CD4-positive, alpha-beta T cell treated with Interleukin-15 for 4 hours (primary cell): ENCODE results near the gene HEPHL1.
"Not testable (repeated sequence)": the region's sequence is repeated elsewhere in the genome, so short reads cannot be mapped to it uniquely, and the experiment has no call there.

Experiments
- DNase-seq: peaks from one replicate; pipeline ENCODE4 v3.0.0-alpha.2; 2020; ENCODE audit warnings: low spot score

The HEPHL1 gene

DNA sequence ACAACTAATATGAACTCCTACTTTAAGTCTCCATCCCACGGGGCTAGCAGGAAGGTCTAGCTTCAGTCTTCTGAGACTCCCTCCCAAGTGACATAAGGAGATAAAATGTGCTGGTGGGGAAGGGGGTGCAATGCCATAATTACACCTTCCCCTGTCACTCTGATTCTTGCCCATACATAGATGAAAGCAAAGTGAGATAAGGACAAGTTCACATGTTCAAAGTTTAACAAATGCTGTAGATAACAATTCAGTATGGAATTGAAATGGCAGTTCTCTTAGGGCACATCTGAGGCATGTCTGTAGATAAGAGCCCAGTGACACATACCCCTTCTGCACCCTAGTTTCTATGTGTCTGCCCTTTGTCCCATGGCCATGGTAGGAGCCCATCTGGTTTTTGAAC is 69.2 kb downstream of the HEPHL1 start:
- no peak for DNase-seq

DNA sequence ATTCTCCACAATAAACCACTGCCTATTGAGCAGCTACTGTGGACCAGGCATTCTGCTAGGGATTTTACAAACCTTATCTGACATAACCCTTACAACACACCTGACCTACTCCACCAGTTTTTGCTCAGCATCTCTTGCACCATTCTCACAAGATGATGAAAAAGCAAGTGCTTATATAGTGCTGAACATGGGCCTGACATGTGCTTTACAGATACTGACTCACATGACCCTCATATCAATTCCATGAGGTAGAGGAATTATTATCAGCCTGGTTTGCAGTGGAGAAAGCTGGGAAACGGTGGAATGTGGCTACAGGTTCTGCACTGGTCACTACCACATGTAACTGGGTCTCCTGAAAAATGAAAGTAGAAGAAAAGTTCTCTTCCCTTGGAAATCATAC is 69.9 kb downstream of the HEPHL1 start:
- no peak for DNase-seq

DNA sequence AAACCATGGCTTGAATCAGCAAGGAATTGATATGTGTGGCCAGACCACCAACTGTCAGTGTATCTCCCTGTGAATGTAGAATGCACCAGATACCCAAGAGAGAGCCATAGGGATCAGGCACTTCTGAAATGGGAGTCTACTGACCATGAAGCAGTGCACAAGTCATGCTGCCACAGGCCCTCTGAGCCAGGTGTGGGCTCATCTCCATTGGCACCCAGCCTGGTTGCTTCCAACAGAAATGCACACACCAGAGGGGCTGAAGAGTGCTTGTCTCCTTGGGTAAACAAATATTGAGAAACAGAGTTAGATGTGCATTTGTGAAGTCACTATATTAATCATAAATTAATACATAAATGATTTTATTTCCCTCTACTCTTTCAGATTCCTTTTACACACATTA is 79.1 kb downstream of the HEPHL1 start:
- DNase-seq: no peak

DNA sequence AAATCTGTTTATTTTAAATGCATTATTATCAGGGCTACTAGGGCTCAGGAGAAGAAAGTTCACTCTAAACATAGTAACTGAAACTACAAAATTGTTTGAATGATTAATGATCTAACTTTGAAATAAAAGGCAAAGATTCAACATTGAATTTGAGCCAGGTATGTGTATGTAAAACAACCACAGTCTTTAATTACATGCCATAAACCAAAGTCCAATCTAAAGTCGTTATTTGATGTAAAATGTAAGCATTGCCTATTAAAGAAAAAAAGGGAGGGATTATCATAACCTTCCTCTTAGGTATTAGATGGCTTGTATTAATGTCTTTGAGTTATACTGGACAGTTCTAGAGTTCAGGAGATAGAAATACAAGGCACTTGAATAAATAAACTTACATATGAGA is 82.3 kb downstream of the HEPHL1 start:
- no peak for DNase-seq

DNA sequence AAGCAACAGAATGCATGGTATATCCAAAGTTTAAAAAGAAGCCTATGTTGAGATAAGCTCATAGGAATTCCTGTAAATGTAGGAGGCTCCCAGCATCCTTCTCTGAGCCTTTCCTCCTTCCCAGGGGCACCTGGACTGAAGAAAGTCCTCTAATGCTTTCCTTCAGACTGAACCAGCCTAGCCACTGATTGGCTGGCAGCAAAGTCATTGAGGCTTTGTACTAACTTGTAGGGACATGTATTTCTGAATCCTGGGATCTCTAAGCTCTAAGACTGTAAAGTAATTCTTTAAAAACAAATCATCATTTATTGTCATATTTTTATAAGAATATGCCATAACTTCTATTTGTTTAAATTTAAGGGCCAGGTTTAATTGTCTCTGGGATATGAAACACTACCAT is 83.6 kb downstream of the HEPHL1 start:
- DNase-seq: no peak

DNA sequence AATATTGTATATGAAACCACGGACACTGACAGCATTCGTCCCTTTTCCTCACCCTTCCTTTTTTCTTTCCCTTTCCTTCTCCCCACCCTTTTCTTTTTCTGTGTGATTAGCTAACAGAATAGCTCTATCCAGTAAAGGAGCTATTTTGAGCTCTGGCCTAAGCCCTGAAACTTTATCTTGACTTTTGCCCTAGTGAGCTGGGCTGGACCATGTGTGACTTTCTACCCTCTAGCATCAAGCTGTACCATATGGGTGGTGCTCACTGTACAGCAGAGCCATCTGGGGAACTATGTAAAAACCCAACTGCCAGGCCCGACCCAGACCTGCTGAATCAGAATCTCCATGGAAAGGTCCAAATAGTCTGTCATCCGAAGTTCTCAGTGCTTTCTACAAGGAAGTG is 85.6 kb downstream of the HEPHL1 start:
- no peak for DNase-seq

DNA sequence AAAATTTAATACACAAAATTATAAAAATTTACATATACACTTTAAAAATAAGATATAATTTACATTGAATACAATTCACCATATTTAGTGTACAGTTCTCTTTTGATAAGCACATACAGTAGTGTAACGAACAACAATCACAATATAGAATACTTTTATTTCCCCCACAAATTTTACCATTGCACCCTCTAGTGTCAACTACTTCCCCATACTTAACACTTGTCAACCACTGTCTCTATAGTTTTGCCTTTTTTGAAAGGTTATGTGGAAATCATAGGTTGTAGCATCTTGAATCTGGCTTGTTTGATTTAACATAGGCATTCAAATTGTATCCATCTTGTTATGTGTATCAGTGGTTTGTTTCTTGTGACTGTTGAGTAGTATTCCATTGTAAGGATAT is 86.2 kb downstream of the HEPHL1 start:
- DNase-seq: no peak

DNA sequence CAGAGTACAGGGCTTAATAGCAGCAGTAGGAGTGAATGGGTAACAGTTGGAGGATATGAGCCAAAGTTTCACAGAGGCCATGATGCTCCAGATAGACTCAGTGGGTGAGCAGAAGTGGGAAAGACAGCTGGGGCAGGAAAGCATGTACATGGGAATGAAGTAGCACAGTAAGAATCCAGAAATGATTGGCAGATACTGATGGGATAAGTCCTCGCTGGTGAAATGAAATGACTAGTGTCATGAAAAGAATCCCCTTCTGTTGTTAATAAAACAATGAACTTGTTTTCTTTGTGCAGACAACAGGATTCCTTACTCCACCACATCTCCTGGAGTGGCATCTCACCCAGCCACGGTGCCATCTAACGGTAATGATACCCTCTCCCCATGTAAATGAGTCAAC is 90.1 kb downstream of the HEPHL1 start:
- DNase-seq: no peak

DNA sequence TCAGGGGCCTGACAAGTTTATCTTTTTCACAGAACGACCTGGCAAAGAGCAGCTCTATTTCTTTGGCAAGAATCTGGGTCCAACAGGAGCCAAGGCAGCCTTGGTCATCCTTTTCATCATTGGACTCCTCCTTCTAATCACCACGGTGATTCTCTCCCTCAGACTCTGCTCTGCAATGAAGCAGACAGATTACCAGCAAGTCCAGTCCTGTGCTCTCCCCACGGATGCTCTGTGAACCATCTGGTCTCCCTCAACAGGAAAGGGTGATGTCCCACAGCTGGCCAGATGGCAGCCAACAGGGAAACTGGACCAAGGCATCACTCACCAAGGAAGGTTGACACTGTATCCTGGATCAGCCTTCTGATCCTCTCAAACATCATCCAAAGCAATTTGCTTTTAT is 90.5 kb downstream of the HEPHL1 start:
- DNase-seq: no peak

DNA sequence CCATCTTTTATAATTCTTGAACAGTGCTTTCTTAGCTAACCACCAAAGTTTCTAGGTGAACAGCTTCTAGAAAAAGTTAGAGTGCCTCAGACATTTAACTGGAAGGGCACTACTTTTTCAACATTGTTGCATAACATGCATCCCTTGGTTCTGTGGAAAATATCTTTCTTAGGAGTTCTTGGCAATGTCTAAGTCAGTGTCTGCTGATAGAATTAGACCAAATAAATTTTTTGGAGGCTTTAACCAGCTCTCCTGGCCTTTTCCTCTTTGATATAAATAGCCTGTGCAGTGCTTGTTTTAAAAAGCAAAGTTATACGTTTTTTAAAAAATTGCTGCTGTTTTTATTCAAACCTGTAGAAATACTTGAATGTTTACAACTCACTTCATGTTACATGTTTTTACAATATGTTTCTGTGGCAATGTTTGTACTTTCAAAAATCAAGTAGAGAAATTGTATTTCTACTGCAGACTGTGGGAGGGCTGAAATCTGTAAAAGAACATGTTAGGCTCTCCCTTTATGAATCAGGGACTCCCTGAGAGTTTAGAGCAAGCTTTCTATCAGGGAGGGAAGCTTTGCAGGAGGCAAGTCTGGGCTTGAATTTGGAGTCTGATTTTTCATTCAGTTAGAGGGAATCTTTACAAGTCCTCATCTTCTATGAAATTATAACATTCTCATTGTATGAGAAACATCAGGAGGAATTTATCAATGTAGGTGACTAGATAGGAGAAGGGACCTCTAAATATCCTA is 91.2 kb downstream of the HEPHL1 start:
- no peak for DNase-seq

DNA sequence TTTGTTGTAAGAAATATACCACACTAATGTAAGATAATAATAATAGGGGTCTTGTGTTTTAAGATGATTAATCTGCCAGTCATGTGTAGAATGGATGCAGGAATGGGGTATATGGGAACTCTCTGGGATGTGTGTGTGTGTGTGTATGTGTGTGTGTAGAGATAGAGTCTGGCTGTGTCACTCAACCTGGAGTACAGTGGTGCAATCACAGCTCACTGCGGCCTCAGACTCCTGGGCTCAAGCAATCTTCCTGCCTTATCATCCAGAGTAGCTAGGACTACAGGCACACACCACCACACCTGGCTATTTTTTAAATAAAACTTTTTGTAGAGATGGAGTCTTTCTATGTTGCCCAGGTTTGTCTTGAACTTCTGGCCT is 96.0 kb downstream of the HEPHL1 start:
- no peak for DNase-seq

DNA sequence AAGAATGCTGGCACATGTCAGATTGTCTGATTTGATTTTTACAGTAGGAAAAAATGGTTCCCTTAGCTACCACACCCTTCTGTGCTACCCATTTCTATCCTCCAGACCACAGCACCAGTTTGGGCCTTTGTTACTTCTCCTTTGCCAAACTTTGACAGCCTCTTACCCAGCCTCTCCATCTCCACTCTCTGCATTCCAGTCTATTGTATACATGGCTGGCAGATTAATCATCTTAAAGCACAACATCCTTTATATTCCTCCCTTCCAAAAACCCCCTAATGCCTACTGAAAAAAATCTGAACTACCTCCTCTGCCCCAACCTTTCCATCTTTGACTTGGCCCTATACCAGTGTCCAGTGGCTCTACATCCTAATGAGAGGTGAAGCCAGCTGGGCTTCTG is 96.7 kb downstream of the HEPHL1 start:
- no peak for DNase-seq

DNA sequence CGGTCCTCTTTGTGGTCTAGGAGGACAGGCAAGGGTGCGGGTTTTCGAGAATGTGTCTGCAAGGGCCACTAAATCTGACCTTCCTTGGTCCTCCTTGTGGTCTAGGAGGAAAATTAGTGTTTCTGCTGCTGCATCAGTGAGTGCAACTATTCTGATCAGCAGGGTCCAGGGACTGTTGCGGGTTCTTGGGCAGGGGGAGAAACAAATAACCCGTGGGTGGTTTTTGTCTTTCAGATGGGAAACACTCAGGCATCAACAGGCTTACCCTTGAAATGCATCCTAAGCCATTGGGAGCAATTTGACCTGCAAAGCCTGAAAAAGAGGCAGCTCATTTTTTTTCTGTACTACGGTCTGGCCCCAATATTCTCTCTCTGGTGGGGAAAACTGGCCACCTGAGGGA is 98.5 kb downstream of the HEPHL1 start:
- DNase-seq: not testable (repeated sequence)

DNA sequence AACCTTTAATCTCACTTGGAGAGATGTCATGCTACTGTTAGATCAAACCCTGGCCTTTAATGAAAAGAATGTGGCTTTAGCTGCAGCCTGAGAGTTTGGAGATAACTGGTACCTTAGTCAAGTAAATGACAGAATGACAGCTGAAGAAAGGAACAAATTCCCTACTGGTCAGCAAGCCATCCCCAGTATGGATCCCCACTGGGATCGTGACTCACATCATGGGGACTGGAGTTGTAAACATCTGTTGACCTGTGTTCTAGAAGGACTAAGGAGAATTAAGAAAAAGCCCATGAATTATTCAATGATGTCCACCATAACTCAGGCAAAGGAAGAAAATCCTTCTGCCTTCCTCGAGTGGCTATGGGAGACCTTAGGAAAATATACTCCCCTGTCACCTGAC is 99.4 kb downstream of the HEPHL1 start:
- not testable (repeated sequence) for DNase-seq

DNA sequence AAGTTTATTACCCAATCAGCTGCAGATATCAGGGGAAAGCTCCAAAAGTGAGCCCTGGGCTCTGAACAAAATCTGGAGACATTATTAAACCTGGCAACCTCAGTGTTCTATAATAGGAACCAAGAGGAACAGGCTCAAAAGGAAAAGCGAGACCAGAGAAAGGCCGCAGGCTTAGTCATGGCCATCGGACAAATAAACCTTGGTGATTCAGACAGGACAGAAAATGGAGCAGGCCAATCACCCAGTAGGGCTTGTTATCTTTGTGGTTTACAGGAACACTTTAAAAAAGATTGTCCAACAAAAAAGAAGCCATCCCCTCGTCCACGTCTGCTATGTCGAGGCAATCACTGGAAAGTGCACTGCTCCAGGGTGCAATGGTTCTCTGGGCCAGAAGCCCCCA is 99.8 kb downstream of the HEPHL1 start:
- no peak for DNase-seq

DNA sequence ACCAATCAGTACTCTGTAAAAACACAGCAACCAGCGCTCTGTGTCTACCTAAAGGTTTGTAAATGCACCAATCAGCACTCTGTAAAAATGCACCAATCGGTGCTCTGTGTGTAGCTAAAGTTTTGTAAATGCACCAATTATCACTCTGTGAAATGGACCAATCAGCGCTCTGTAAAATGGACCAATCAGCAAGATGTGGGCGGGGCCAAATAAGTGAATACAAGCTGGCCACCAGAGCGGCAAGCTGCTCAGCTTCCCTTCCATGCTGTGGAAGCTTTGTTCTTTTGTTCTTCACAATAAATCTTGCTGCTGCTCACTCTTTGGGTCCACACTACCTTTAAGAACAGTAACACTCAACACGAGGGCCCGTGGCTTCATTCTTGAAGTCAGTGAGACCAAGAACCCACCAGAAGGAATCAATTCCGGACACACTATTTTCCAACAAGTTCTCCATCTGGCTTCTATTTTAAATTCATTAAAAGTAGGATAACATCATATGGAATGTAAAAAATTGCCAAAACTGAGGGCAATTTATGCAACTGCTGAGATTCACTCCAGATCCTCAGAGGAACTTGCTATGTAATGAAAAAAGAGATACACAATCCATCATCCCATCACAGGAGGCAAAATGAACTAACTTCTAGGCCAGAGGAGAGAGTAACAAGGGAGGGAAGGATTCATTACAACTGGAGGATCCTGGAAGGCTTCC is 104.4 kb downstream of the HEPHL1 start:
- DNase-seq: no peak

DNA sequence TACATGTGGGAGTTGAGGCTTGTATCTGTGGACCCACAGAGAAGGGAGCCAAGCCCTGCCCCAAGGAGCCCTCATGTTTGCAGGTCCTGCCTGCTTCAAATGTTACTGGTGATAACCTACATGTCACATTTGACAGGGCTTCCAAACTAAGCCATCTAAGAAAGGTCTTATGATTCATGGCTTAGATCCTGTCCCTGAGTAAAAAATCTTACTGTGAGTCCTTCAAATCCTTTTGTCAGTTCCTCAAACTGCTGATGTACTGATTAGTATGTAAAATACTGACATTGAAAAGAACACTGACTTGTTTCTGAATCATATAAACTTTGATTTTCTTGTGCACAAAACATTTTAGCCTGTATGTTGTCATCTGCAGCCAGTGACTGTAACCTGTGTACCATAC is 106.5 kb downstream of the HEPHL1 start:
- no peak for DNase-seq

DNA sequence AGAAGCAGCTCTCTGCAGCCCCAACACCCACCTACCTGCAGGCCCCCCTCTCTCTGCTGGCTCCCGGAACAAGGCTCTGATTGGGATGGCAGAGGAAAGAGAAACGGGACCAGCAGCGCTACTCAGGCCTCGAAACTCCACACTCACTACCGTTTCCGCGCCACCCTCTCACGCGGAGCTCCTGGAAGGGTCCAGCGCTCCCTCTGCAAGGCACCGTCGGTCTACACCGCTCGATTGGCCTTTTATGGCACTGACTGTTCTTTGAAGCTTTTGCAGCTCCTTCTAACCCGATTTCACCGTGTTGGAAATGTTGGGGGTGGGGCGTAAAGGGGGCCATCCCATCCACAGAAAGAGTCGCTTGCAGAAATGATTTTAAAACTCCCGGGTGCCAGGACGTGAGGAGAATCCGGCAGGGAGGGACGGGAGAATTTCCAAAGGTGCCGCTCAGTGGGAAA is 107.2 kb downstream of the HEPHL1 start:
- DNase-seq: no peak

DNA sequence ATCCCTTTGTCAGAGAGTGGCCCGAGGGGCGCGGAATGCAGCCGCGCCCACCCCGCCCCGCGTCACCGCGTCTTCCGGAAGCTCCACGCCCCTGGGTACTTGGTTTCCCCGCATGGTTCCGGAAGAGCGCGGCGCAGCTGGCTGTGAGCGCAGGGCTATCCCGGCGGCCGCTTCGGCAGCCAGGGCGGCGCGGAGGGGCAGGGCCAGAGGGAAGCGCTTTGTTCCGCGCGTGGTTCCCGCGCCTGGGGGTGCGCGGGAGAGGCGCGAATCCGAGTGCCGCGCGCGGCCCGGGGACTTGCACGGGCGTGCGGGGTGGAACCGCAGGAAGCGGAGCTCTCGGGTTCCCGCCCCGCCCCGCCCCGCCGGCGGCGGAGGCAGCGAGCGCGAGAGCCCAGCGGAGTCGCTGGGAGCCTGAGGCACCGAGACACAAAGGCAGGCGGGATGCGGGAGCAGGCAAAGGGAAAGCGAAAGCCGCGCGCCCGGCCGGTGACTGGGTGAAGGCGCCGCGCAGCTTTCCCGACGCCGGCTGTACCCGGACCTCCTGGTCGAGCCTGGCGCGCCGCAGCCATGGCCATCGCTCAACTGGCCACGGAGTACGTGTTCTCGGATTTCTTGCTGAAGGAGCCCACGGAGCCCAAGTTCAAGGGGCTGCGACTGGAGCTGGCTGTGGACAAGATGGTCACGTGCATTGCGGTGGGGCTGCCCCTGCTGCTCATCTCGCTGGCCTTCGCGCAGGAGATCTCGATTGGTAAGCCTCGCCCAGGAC is 107.8 kb downstream of the HEPHL1 start, which contains the start of gene PANX1:
Gene PANX1, plus strand, starts transcription at position 96 of the 766 bp plus-strand sequence. Its CDS starts 472 bp downstream, at position 568.
- DNase-seq: peak; percentile 61

DNA sequence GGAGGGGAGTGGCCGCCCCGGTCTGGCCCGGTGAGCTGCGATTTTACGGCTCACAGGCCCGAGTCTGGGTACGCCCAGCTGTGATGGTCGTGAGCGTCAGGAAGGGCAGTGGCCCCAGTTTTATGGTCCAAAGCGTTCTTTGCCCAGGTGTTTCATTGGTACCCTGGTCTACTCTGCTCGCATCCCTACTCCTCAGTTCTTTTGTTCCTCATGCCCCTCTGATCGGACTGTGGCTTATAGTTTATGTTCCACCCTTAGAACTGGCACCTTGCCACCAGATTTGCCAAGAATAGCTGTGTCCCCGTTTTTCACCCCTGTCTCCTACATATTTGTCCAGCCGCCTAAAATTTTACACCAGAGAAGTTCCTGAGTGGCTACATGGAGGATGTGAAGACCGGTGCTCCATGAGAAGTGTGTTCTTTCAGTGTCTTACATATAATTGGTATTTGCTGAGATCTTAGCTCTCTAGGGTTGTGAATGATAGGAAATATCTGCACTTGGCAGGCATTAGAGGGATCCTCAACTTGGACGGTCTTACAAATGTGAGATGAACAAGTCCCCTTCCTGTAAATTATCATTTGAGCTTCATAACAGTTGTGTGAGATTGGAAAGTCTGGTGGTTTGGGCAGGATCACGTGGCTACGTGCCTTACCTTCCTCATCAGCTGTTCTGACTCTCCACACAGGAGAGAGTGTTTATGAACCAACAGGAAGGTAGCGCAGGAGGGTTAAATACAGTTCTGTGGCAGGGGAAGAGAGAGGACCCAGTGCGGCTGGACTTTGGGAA is 108.6 kb downstream of the HEPHL1 start:
- DNase-seq: peak; percentile 17

DNA sequence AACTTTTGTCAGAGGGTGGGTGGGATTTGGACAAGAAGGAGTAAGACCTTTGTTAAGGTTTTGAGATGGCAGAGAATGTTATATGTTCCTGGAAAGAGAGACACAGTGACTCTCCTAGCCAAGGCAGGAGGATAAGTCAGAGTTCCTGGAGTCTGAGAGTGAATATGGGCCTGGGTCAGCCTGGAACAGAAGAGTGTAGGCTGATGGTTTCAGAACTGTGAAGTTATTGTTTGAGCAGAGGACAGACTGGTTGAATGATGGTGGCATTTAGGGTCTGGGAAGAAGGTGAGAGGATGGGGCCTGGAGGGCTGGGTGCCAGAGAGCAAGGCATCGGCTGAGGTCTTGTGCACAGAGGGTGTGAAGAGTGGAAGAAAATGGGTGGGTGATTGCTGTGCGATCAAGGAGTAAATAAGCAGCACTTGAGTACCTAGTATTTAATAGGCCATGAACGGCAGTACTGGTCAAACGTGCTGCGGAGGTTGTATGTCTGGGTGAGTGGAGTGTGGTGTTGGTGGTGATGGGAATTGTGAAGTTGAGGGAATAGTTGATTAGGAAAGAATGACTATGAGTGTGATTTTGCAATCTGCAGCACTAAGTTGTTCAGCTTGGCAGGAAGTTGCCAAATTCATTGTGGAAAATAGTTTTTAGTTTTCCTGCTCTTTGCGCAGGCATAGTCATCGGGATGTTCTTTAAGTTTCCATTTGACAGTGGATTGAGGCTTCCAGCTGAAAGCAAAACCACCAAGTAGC is 109.3 kb downstream of the HEPHL1 start:
- no peak for DNase-seq
